OCI-LY1 (cell line): ENCODE measurements around the gene CLEC16A.

ENCODE experiments used
- CTCF ChIP-seq: fragments of 200-600 bp; sonication (generic), shearing (Covaris generic); IDR thresholded peaks from 2 replicates; pipeline ENCODE4 v1.5.1; 2017; ENCODE audit warnings: mild to moderate bottlenecking, antibody characterized with exemption, low read length, moderate library complexity, mixed read lengths
- EZH2 ChIP-seq: fragments of 200-600 bp; sonication (generic), shearing (Covaris generic); IDR thresholded peaks from 2 replicates; pipeline ENCODE4 v1.8.0; 2017; ENCODE audit warnings: borderline replicate concordance, mixed run types, mild to moderate bottlenecking, antibody characterized with exemption, low read length, moderate library complexity, mixed read lengths

- no peak for TF ChIP-seq CTCF
- no peak for TF ChIP-seq EZH2
These were observed 168.5 kb downstream of the CLEC16A start for GRCh38 chr16:11112723-11113348.
